Activated naive CD4-positive, alpha-beta T cell treated with anti-CD3 and anti-CD28 coated beads for 36 hours (primary cell): ENCODE results near the gene MYT1. TPM values are rescaled to one million over a fixed set of nuclear protein-coding genes. Genes with fewer than 3 reads are reported as not detected.

Experiments used
- CTCF ChIA-PET: fragments of 350-600 bp; sonication (Branson Sonifier 250); formaldehyde crosslinking; loops from one replicate; lab custom pipeline; 2021; ENCODE audit warnings: antibody characterized with exemption; lab: Charles Lee
- DNase-seq: peaks from one replicate; pipeline ENCODE4 v3.0.0-alpha.2; 2020
- H3K27ac Mint-ChIP-seq: one replicate; pipeline ENCODE4 v1.8.0; 2021; ENCODE audit warnings: mild to moderate bottlenecking, mixed read lengths
- H3K27me3 Mint-ChIP-seq: one replicate; pipeline ENCODE4 v1.8.0; 2021; ENCODE audit warnings: low read depth, mixed read lengths
- H3K36me3 Mint-ChIP-seq: one replicate; pipeline ENCODE4 v1.8.0; 2021; ENCODE audit warnings: low read depth, mixed read lengths
- H3K4me1 Mint-ChIP-seq: one replicate; pipeline ENCODE4 v1.8.0; 2021; ENCODE audit warnings: low read depth, mixed read lengths
- H3K4me3 Mint-ChIP-seq: one replicate; pipeline ENCODE4 v1.8.0; 2021; ENCODE audit warnings: mild to moderate bottlenecking, moderate library complexity, mixed read lengths
- H3K9me3 Mint-ChIP-seq: one replicate; pipeline ENCODE4 v1.8.0; 2021; ENCODE audit warnings: mixed read lengths
- intact Hi-C: fragments of 100-400 bp; cut with micrococcal nuclease; formaldehyde crosslinking; loops from one replicate; pipeline ENCODE4 v1.15.1; 2023
- total RNA-seq, 2 experiments: library from RNA; stranded (reverse); gene quantifications; one replicate each; pipeline ENCODE4 v1.2.3, GENCODE V29; 2021

The MYT1 gene
- total RNA-seq, 2 experiments from 2014 or later = 0.05 TPM

- CTCF ChIA-PET = no interaction called here
- Mint-ChIP-seq H3K27me3 (peaks cover 42% of the 10 kb centered on the region), H3K36me3 (no peaks in the 10 kb centered on the region), H3K27ac (no peak overlapping the region), H3K4me3 (no peak overlapping the region), H3K9me3 (no peaks in the 10 kb centered on the region), H3K4me1 (no peaks in the 10 kb centered on the region)
- intact Hi-C loops = no loop called here
- no peak for DNase-seq
These were observed 4.5 kb upstream of the MYT1 start for GRCh38 chr20:64159711-64160110.

GRCh38 chr20:64160118-64160517, 4.1 kb upstream of the MYT1 start:
- CTCF ChIA-PET = no interaction called here

GRCh38 chr20:64160526-64161355, 3.5 kb upstream of the MYT1 start:
- Mint-ChIP-seq H3K27me3 (peaks cover 49% of the 10 kb centered on the region), H3K36me3 (no peaks in the 10 kb centered on the region), H3K9me3 (no peaks in the 10 kb centered on the region), H3K27ac (no peak overlapping the region), H3K4me1 (no peaks in the 10 kb centered on the region), H3K4me3 (no peak overlapping the region)
- intact Hi-C loops = no loop called here
- DNase-seq = no peak
- CTCF ChIA-PET = no interaction called here

More at GRCh38 chr20:64160118-64160517, 4.1 kb upstream of the MYT1 start:
- no peaks in the 10 kb centered on the region for H3K4me1 Mint-ChIP-seq
- no peak overlapping the region for H3K27ac Mint-ChIP-seq
- intact Hi-C loops = no loop called here
- no peaks in the 10 kb centered on the region for H3K9me3 Mint-ChIP-seq
- H3K27me3 Mint-ChIP-seq = peaks cover 44% of the 10 kb centered on the region
- H3K36me3 Mint-ChIP-seq = no peaks in the 10 kb centered on the region
- H3K4me3 Mint-ChIP-seq = no peak overlapping the region
- no peak for DNase-seq

GRCh38 chr20:64161356-64162238, 2.7 kb upstream of the MYT1 start:
- CTCF ChIA-PET = no interaction called here
- peak; percentile 50 for DNase-seq
- no peaks in the 10 kb centered on the region for H3K4me1 Mint-ChIP-seq
- no peak overlapping the region for H3K4me3 Mint-ChIP-seq
- H3K36me3 Mint-ChIP-seq = no peaks in the 10 kb centered on the region
- H3K9me3 Mint-ChIP-seq = no peaks in the 10 kb centered on the region
- H3K27me3 Mint-ChIP-seq = peaks cover 49% of the 10 kb centered on the region
- intact Hi-C loops = no loop called here
- H3K27ac Mint-ChIP-seq = no peak overlapping the region

- intact Hi-C loops = no loop called here
- peaks cover 54% of the 10 kb centered on the region for H3K27me3 Mint-ChIP-seq
- no peak overlapping the region for H3K27ac Mint-ChIP-seq
- no peaks in the 10 kb centered on the region for H3K4me1 Mint-ChIP-seq
- DNase-seq = no peak
- no peaks in the 10 kb centered on the region for H3K9me3 Mint-ChIP-seq
- H3K36me3 Mint-ChIP-seq = no peaks in the 10 kb centered on the region
- no peak overlapping the region for H3K4me3 Mint-ChIP-seq
- CTCF ChIA-PET = no interaction called here
These were observed 1.9 kb upstream of the MYT1 start for GRCh38 chr20:64162239-64162910.

GRCh38 chr20:64163776-64164122, 503 bp upstream of the MYT1 start:
- no peaks in the 10 kb centered on the region for H3K4me1 Mint-ChIP-seq
- no peak overlapping the region for H3K27ac Mint-ChIP-seq
- H3K9me3 Mint-ChIP-seq = no peaks in the 10 kb centered on the region
- no peak for DNase-seq
- intact Hi-C loops = no loop called here
- peaks cover 60% of the 10 kb centered on the region for H3K27me3 Mint-ChIP-seq
- H3K4me3 Mint-ChIP-seq = no peak overlapping the region
- H3K36me3 Mint-ChIP-seq = no peaks in the 10 kb centered on the region
- CTCF ChIA-PET = no interaction called here

- Mint-ChIP-seq H3K27ac (no peak overlapping the region), H3K4me3 (no peak overlapping the region), H3K4me1 (no peaks in the 10 kb centered on the region), H3K27me3 (peaks cover 44% of the 10 kb centered on the region), H3K9me3 (no peaks in the 10 kb centered on the region), H3K36me3 (no peaks in the 10 kb centered on the region)
- no peak for DNase-seq
- CTCF ChIA-PET = no interaction called here
- intact Hi-C loops = no loop called here
These were observed 1.8 kb downstream of the MYT1 start for GRCh38 chr20:64165866-64166600.

GRCh38 chr20:64166721-64167615, 2.7 kb downstream of the MYT1 start:
- Mint-ChIP-seq H3K4me1 (no peaks in the 10 kb centered on the region), H3K36me3 (no peaks in the 10 kb centered on the region), H3K27me3 (peaks cover 35% of the 10 kb centered on the region), H3K4me3 (no peak overlapping the region), H3K9me3 (no peaks in the 10 kb centered on the region), H3K27ac (no peak overlapping the region)
- no peak for DNase-seq
- intact Hi-C loops = no loop called here
- CTCF ChIA-PET = no interaction called here

- no peak for DNase-seq
- Mint-ChIP-seq H3K4me1 (no peaks in the 10 kb centered on the region), H3K36me3 (no peaks in the 10 kb centered on the region), H3K27me3 (peaks cover 29% of the 10 kb centered on the region), H3K27ac (no peak overlapping the region), H3K9me3 (no peaks in the 10 kb centered on the region), H3K4me3 (no peak overlapping the region)
- intact Hi-C loops = no loop called here
- CTCF ChIA-PET = no interaction called here
These were observed 3.4 kb downstream of the MYT1 start for GRCh38 chr20:64167676-64168075.

- CTCF ChIA-PET = no interaction called here
- intact Hi-C loops = no loop called here
- no peaks in the 10 kb centered on the region for H3K36me3 Mint-ChIP-seq
- H3K4me1 Mint-ChIP-seq = no peaks in the 10 kb centered on the region
- H3K27me3 Mint-ChIP-seq = peaks cover 27% of the 10 kb centered on the region
- no peaks in the 10 kb centered on the region for H3K9me3 Mint-ChIP-seq
- no peak for DNase-seq
- no peak overlapping the region for H3K4me3 Mint-ChIP-seq
- H3K27ac Mint-ChIP-seq = no peak overlapping the region
These were observed 4.3 kb downstream of the MYT1 start for GRCh38 chr20:64168381-64169090.

- no peak for DNase-seq
- H3K4me1 Mint-ChIP-seq = no peaks in the 10 kb centered on the region
- no peaks in the 10 kb centered on the region for H3K36me3 Mint-ChIP-seq
- H3K27me3 Mint-ChIP-seq = peaks cover 24% of the 10 kb centered on the region
- H3K27ac Mint-ChIP-seq = no peak overlapping the region
- H3K9me3 Mint-ChIP-seq = no peaks in the 10 kb centered on the region
- CTCF ChIA-PET = no interaction called here
- intact Hi-C loops = no loop called here
- H3K4me3 Mint-ChIP-seq = no peak overlapping the region
These were observed 4.9 kb downstream of the MYT1 start for GRCh38 chr20:64169091-64169560.
